ENCODE measurements around the gene ENTHD1. TPM values are rescaled to one million over a fixed set of nuclear protein-coding genes. Genes with fewer than 3 reads are reported as not detected.
"Not testable (repeated sequence)": the region's sequence is repeated elsewhere in the genome, so short reads cannot be mapped to it uniquely, and the experiment has no call there.

Gene ENTHD1
- total RNA-seq, 1 experiment from 2014 or later: not detected

DNA sequence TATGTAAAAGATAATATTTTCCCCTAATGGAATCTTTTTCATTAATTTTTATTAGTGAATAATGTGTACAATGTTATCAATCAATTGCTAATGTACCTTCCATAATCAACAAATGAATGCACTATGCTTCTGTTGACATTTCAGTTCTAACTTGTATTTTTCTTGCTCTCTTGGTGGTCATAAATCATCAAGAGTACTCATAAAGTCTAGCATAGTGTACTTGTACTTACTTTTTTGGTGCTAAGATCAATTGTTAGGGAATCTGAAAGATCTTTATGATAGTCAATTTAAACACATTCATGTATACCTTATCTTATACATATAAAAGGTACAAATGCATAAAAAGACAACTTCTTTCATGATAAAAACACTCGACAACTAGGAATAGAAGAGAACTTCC lies 10.5 kb downstream of the ENTHD1 start:
- Histone ChIP-seq H3K4me3 (no peak overlapping the region), H3K27me3 (peaks cover 16% of the 10 kb centered on the region), H3K36me3 (no peaks in the 10 kb centered on the region), H3K9me3 (no peaks in the 10 kb centered on the region)
- no peak for DNase-seq

DNA sequence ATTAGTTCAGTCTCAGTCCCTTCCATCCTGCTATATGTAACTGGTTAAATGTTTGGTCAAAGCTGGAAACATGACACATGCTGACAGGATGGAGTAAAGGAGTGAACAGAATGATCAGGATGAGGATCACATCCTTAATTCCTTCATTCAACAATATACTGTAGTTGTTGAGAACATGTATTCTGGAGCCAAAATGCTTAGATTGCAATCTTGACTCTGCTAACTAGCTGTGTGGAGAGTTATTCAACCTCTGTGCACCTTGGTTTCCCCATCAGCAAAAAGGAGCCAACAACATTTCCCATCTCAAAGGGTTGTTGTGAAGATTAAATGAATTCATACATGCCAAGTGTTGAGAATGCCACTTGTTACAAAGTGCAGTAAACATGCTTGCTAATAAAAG lies 12.8 kb downstream of the ENTHD1 start:
- DNase-seq: no peak
- H3K4me3 ChIP-seq: no peak overlapping the region
- no peaks in the 10 kb centered on the region for H3K36me3 ChIP-seq
- no peaks in the 10 kb centered on the region for H3K9me3 ChIP-seq
- H3K27me3 ChIP-seq: peaks cover 13% of the 10 kb centered on the region

DNA sequence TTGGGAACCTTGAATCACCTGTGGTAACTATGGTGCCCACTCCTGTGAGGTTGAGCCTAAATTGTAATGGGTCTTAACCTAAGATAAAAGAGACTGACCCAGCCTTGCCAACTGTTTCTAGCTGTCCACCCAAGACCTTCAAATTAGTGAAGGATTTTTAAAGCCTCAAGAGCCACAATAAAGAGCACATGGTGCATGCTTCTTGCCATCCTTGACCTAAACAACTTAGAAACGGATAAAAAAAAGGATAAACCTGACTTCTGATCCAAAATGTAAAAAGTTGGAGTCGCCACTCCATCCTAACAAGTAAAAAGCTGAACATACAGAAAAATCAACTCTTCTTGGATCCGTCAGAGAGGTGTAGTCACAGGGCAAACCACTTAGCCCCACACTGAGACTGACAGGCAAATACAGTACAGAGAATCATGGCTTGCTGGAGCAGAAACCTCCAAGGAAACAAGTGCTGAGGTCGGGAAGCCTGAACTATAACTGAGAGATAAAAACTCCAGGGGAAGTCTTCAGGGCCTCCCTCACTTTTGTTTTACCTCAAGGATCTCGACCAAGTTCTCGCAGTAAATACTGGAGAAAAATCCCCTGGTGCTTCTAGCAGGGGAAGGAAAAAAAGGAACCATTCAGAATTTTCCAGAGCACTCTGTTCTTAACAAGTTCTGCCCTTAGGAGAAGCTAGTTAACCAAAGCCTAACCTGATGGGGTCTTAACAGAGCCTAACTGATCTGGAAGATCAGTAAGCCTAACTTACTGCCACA lies 16.3 kb downstream of the ENTHD1 start:
- no peak for DNase-seq
- Histone ChIP-seq H3K4me3 (no peak overlapping the region), H3K27me3 (peaks cover 5% of the 10 kb centered on the region), H3K9me3 (no peaks in the 10 kb centered on the region), H3K36me3 (no peaks in the 10 kb centered on the region)

DNA sequence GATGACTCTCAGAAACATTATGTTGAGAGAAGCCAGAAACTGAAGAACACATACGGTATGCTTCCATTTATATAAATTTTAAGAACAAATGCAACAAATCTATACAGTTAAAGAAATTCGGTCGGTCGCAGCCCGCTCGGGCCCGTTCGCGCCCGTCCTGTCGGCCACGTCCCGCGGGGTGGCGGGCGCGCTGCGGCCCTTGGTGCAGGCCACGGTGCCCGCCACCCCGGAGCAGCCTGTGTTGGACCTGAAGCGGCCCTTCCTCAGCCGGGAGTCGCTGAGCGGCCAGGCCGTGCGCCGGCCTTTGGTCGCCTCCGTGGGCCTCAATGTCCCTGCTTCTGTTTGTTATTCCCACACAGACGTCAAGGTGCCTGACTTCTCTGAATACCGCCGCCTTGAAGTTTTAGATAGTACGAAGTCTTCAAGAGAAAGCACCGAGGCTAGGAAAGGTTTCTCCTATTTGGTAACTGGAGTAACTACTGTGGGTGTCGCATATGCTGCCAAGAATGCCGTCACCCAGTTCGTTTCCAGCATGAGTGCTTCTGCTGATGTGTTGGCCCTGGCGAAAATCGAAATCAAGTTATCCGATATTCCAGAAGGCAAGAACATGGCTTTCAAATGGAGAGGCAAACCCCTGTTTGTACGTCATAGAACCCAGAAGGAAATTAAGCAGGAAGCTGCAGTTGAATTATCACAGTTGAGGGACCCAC lies 18.2 kb downstream of the ENTHD1 start:
- H3K27me3 ChIP-seq, H3K36me3 ChIP-seq, DNase-seq, H3K4me3 ChIP-seq, H3K9me3 ChIP-seq: not testable (repeated sequence)

DNA sequence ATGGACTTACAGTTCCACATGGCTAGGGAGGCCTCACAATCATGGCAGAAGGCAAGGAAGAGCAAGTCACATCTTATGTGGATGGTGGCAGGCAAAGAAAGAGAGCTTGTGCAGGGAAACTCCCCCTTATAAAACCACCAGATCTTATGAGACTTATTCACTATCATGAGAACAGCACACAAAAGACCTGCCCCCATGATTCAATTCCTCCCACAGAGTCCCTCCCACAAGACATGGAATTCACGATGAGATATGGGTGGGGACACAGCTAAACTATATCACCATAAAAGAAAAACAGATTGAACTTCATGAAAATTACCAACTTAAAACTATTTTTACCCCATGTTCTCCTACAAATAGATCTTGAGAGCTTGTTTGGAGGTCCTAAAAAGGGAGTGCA lies 19.6 kb downstream of the ENTHD1 start:
- DNase-seq: no peak

DNA sequence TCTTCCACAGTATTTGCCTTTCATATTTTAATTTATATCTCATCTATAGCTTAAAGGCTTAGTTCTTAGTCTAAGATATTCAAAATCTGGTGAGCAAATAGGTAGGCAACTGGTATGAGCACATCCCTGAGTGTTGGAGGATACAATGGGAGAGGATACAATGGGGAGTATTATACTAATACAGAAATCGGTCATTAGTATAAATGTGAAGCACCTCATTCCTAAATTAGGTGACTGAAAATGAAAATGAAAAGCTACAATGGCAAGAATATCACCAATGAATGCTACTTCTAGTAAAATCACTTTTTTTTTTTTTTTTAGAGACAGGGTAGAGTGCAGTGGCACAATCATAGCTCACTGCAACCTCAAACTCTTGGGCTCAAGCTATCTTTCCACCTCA lies 21.0 kb downstream of the ENTHD1 start:
- DNase-seq: no peak
- Histone ChIP-seq H3K36me3 (no peaks in the 10 kb centered on the region), H3K4me3 (no peak overlapping the region), H3K27me3 (peaks cover 5% of the 10 kb centered on the region), H3K9me3 (no peaks in the 10 kb centered on the region)

More for the DNA sequence above, 19.6 kb downstream of the ENTHD1 start:
- no peaks in the 10 kb centered on the region for H3K36me3 ChIP-seq
- H3K9me3 ChIP-seq: no peaks in the 10 kb centered on the region
- H3K27me3 ChIP-seq: peaks cover 7% of the 10 kb centered on the region
- no peak overlapping the region for H3K4me3 ChIP-seq

DNA sequence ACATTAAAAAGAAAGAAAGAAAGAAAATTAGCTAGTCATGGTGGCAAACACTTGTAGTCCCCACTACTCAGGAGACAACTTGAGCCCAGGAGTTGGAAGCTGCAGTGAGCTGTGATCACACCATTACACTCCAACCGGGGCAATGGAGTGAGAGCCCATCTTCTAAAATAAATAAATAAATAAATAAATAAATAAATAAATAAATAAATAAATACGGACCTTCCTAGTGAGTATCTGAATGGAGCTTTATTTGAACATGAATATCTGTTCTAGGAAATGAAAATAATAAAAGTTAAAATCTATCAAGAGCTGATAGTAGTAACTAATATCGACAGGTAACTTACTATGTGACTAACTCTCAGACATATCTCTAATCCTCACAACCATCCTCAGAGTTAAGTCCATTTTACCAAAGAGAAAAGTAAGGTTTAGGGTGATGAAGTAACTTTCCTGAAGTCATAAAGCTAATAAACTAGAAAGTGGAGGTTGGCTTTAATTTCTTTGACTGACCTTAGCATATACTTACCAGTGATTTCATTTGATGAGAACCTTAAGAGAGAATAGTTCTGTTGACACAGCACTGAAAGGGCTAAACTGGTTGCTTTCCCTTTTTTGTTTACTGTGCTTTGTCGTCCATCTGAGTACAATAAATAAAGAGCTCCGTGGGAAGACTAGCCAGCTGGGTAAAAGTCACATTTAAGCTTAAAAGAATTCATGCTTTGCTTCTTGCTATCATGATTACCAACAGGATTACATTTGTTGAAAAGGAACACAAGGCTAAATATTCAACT lies 22.4 kb downstream of the ENTHD1 start:
- Histone ChIP-seq H3K4me3 (no peak overlapping the region), H3K27me3 (peaks cover 5% of the 10 kb centered on the region), H3K36me3 (no peaks in the 10 kb centered on the region), H3K9me3 (no peaks in the 10 kb centered on the region)
- no peak for DNase-seq

DNA sequence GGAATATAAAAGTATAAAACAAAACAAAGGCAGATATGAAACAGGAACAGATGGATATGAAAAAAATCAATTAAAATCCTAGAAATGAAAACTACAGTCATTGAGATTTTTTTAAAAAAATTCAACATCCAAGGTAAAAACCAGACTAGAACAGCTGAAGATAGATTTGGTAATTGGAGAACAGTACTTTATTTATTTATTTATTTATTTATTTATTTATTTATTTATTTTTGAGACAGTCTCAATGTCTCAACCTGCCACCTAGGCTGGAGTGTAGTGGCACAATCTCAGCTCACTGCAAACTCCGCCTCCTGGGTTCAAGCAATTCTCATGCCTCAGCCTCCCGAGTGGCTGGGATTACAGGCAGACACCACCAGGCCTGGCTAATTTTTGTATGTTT lies 23.8 kb downstream of the ENTHD1 start:
- not testable (repeated sequence) for H3K36me3 ChIP-seq, H3K4me3 ChIP-seq, DNase-seq, H3K9me3 ChIP-seq, H3K27me3 ChIP-seq

DNA sequence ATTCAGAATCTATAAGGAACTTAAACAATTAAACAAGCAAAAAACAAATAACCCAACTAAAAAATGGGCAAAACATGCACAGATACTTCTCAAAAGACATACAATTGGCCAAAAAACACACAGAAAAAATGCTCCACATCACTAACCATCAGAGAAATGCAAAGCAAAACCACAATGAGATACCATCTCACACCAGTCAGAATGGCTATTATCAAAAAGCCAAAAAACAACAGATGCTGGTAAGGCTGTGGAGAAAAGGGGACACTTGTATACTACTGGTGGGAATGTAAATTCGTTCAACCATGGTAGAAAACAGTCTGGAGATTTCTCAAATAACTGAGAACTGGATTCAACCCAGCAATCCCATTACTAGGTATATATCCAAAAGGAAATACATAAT lies 24.8 kb downstream of the ENTHD1 start:
- H3K4me3 ChIP-seq: no peak overlapping the region
- H3K9me3 ChIP-seq: no peaks in the 10 kb centered on the region
- no peaks in the 10 kb centered on the region for H3K36me3 ChIP-seq
- peaks cover 5% of the 10 kb centered on the region for H3K27me3 ChIP-seq
- DNase-seq: no peak

DNA sequence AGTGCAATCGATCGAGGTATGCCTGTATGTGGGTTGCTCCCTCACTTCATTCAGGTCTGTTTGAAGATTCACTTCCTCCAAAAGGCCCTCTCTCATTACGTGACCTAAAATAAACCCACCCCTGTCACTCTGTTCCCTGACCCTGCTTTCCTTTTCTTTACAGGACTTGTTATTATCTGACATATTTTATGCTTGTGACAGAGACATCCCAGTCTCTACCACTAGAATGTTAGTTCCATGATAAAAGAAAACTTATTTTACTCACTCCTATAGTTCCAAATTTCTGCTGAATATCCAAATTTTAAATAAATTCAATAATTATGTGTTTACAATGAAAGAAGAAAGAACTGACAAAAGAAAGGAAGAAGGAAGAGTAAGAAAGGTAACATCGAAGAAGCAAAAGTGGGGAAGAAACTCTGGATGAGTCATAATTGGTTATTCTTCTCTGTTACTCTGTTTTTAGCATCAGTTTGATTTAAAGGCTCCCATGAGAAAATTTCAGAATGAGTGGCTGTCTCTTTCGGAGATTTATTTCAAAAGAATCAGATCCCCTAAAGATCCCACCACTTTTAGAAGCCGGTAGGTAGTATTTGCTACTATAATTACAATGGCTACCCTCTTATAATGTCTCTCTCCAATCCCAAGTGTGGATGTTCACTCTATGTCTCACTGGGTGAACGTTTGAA lies 33.5 kb downstream of the ENTHD1 start:
- DNase-seq: no peak
- no peaks in the 10 kb centered on the region for H3K9me3 ChIP-seq

DNA sequence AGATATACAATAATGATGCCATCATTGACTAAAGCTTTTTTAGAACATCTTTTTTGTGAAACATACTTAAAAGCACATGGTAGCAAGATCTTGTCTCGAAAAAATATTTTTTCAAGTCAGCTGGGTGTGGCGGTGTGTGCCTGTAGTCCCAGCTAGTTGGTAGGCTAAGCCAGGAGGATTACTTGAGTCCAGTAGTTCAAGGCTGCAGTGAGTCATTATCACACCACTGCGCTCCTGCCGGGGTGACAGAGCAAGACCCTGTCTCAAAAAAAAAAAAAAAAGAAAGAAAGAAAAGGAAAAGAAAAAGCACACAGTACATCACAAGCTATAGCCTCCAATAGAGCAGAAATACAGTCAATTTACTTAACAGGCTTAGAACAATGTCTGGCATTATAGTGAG lies 37.0 kb downstream of the ENTHD1 start:
- Histone ChIP-seq H3K36me3 (no peaks in the 10 kb centered on the region), H3K4me3 (no peak overlapping the region), H3K9me3 (no peaks in the 10 kb centered on the region), H3K27me3 (peaks cover 4% of the 10 kb centered on the region)
- no peak for DNase-seq

More for the DNA sequence above, 33.5 kb downstream of the ENTHD1 start:
- Histone ChIP-seq H3K36me3 (no peaks in the 10 kb centered on the region), H3K4me3 (no peak overlapping the region), H3K27me3 (peaks cover 8% of the 10 kb centered on the region; the same call in 1 of the 2 replicates)

DNA sequence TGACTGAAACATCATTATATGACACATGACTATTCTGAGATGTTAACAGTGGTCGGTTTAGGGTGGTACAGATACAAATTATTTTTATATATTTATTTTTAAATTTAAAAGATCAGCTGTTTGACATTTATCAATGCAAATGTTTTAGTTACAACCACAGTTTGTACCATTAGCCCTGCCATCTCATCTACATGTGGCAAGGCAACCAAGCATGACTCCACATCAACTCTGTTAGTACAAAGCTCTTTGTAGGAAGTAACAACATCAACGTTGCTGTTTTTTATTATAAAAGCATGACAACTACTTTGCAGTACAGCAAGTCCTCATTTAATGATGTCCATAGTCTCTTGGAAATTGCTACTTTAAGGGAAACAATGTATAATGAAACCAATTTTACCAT lies 40.8 kb downstream of the ENTHD1 start:
- H3K27me3 ChIP-seq: peaks cover 8% of the 10 kb centered on the region
- no peak for DNase-seq
- no peaks in the 10 kb centered on the region for H3K9me3 ChIP-seq
- H3K4me3 ChIP-seq: no peak overlapping the region
- H3K36me3 ChIP-seq: no peaks in the 10 kb centered on the region

DNA sequence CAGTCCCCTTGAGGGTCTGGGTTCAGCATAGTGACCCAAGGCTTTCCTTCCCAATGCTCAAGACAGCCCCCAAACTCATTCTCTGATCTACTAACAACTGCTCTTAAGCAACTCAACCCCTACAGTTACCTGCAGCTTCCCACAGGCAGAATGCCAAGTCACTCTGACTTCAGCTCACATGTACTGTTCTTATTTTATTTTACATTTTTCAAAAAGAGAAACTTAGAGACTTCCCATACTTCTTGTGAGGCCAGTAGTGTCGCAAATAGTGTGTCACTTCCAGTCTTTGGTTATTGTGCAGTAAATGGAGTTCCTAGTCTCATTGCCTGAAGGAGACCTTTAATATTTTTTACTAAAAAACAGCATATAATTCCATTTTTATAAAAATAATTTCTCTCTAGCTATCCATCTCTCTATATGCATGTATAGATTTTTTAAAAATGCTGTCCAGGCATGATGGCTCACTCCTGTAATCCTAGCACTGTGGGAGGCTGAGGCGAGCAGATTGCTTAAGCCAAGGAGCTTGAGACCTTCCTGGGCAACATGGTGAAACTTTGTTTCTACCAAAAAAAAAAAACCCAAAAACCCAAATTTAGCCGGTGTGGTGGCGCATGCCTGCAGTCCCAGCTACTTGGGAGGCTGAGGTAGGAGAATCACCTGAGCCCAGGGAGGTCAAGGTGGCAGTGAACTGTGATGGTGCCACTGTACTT lies 41.8 kb downstream of the ENTHD1 start:
- Histone ChIP-seq H3K27me3 (peaks cover 8% of the 10 kb centered on the region), H3K9me3 (no peaks in the 10 kb centered on the region), H3K4me3 (no peak overlapping the region), H3K36me3 (no peaks in the 10 kb centered on the region)
- no peak for DNase-seq

DNA sequence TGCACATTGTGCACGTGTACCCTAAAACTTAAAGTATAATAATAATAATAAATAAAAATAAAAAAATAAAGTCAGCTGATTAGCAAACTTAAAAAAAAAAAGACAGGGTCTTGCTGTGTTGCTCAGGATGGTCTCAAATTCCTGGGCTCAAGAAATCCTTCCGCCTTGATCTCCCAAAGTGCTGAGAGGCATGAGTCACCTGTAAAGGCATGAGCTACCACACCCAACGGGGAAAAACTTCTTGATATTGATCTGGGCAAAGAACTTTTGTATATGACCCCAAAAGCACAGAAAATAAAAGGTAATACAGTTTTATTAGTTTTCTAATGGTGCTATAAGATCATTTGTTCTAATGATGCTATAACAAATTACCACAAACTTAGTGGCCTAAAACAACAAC lies 46.1 kb downstream of the ENTHD1 start:
- Histone ChIP-seq H3K36me3 (no peaks in the 10 kb centered on the region), H3K27me3 (peaks cover 8% of the 10 kb centered on the region; the same call in 1 of the 2 replicates), H3K4me3 (no peak overlapping the region), H3K9me3 (no peaks in the 10 kb centered on the region)
- no peak for DNase-seq

DNA sequence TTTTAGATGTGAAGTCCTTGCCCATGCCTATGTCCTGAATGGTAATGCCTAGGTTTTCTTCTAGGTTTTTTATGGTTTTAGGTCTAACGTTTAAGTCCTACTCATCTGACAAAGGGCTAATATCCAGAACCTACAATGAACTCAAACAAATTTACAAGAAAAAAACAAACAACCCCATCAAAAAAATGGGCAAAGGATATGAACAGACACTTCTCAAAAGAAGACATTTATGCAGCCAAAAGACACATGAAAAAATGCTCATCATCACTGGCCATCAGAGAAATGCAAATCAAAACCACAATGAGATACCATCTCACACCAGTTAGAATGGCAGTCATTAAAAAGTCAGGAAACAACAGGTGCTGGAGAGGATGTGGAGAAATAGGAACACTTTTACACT lies 47.0 kb downstream of the ENTHD1 start:
- not testable (repeated sequence) for H3K9me3 ChIP-seq, H3K27me3 ChIP-seq, DNase-seq, H3K36me3 ChIP-seq, H3K4me3 ChIP-seq

DNA sequence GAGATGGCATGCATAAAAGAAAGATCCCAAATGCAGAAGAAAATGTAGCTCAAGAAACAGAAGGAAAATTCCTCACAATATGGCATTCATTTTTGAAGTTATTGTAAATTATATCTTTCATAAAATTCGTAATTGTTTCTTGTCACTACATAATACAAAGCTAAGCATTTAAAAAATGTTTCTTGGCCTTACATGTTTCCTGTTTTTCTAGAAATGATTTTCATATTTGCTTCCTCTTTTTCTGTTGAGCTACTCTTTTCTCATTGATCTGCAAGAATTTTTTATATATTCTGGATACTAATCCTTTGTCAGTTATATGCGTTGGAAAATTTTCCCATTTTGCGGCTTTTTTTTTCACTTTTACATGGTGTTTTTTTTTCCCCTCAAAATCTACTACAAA lies 48.0 kb downstream of the ENTHD1 start:
- Histone ChIP-seq H3K27me3 (peaks cover 8% of the 10 kb centered on the region; the same call in 1 of the 2 replicates), H3K4me3 (no peak overlapping the region), H3K9me3 (no peaks in the 10 kb centered on the region), H3K36me3 (no peaks in the 10 kb centered on the region)
- DNase-seq: no peak
